ENCODE results near the gene RBM22.

The RBM22 gene

DNA sequence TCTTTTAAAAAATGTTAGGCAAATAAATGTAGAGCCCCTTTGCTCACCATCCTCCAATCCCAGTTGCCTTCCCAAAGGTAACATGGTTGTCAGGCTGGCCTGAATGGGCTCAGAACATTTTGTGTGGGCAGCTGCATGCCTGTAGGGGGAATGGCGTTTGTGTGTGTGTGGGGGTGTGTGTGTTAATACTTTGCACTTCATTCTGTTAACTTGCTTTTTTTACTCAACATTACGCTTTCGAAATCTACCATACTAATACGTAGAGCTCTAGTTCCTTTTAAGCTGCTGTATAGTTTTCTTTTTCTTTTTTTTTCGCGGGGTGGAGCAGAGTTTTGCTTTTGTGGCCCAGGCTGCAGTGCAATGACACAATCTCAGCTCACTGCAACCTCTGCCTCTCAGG is 25.8 kb downstream of the RBM22 start:
- in situ Hi-C loops (cut with MboI; ENCODE audit: low pct_unique_long_range_greater_than_20kb, low sequenced_read_pairs): no loop called here
- no peak for DNase-seq

- in situ Hi-C loops (cut with MboI; ENCODE audit: low pct_unique_long_range_greater_than_20kb, low sequenced_read_pairs): no loop called here
- no peak for DNase-seq
Measured at GRCh38 chr5:150674341-150674821, 26.5 kb downstream of the RBM22 start.

DNA sequence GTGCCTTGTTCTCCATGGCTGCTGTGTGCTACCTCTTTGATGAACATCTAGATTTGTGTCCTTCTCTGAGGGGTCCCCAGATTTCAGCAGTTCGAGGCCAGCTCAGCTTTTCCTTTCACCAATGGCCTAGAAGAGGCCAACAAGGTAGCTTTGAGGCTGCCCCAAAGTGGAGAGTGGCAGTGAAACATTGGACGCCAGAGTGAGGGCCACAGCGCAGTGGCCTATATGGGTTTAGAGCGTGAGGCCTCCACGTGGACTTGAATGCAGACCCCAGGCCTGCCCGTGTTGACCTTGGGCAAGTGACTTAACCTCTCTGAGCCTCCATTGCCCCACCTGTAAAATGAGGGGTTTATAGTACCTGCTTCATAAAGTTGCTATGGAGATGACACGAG is 28.0 kb downstream of the RBM22 start:
- in situ Hi-C loops (cut with MboI; ENCODE audit: low pct_unique_long_range_greater_than_20kb, low sequenced_read_pairs): no loop called here
- DNase-seq: no peak

- in situ Hi-C loops (cut with MboI; ENCODE audit: low pct_unique_long_range_greater_than_20kb, low sequenced_read_pairs): no loop called here
- peak; percentile 70 for DNase-seq
Measured at GRCh38 chr5:150672237-150672883, 28.5 kb downstream of the RBM22 start.

GRCh38 chr5:150671509-150672236 is 29.2 kb downstream of the RBM22 start:
- peak; percentile 51 for DNase-seq
- in situ Hi-C loops (cut with MboI; ENCODE audit: low pct_unique_long_range_greater_than_20kb, low sequenced_read_pairs): no loop called here

GRCh38 chr5:150670948-150671310 is 29.9 kb downstream of the RBM22 start:
- in situ Hi-C loops (cut with MboI; ENCODE audit: low pct_unique_long_range_greater_than_20kb, low sequenced_read_pairs): no loop called here

DNA sequence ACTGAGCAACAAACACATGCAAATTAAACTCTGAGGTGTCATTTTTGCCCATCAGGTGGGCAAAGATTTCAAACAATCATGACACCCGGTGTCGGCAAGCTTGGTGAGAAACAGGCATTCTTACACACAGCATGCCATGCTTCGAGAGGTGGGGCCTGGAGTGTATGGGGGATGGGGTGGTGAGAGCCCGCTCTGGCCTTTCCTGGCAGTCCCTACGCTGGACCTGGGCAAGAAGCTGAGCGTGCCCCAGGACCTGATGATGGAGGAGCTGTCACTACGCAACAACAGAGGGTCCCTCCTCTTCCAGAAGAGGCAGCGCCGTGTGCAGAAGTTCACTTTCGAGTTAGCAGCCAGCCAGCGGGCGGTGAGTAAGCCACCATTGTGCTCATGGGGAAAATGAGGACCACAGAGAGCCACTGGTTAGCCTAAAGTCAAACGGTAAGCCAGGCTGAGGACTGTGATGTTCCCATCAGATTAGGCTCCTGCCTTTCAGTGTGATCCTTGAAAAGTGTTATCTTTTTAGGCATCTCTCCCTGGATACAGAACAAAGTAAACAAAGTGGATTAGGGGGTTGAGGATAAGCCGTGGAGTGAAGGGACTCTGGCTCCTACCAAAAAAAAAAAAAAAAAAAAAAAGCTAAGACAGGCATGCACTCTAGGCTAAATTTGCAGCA is 30.5 kb downstream of the RBM22 start:
- in situ Hi-C loops (cut with MboI; ENCODE audit: low pct_unique_long_range_greater_than_20kb, low sequenced_read_pairs): no loop called here
- no peak for DNase-seq

More at GRCh38 chr5:150670948-150671310, 29.9 kb downstream of the RBM22 start:
- no peak for DNase-seq

- in situ Hi-C loops (cut with MboI; ENCODE audit: low pct_unique_long_range_greater_than_20kb, low sequenced_read_pairs): no loop called here
- DNase-seq: no peak
Measured at GRCh38 chr5:150665044-150665443, 35.8 kb downstream of the RBM22 start.

- DNase-seq: no peak
- in situ Hi-C loops (cut with MboI; ENCODE audit: low pct_unique_long_range_greater_than_20kb, low sequenced_read_pairs): no loop called here
Measured at GRCh38 chr5:150663936-150664335, 36.9 kb downstream of the RBM22 start.

GRCh38 chr5:150662731-150663516 is 37.9 kb downstream of the RBM22 start:
- DNase-seq: no peak
- in situ Hi-C loops (cut with MboI; ENCODE audit: low pct_unique_long_range_greater_than_20kb, low sequenced_read_pairs): no loop called here

- DNase-seq: no peak
- in situ Hi-C loops (cut with MboI; ENCODE audit: low pct_unique_long_range_greater_than_20kb, low sequenced_read_pairs): no loop called here
Measured at GRCh38 chr5:150661821-150662596, 38.9 kb downstream of the RBM22 start.

- in situ Hi-C loops (cut with MboI; ENCODE audit: low pct_unique_long_range_greater_than_20kb, low sequenced_read_pairs): no loop called here
- no peak for DNase-seq
Measured at GRCh38 chr5:150661086-150661485, 39.8 kb downstream of the RBM22 start, which contains the start of gene MYOZ3. Gene MYOZ3 (plus strand): TSS chr5:150661251. CDS start chr5:150662942, 1,691 bp downstream.

- no peak for DNase-seq
- in situ Hi-C loops (cut with MboI; ENCODE audit: low pct_unique_long_range_greater_than_20kb, low sequenced_read_pairs): no loop called here
Measured at GRCh38 chr5:150660108-150660831, 40.6 kb downstream of the RBM22 start.

DNA sequence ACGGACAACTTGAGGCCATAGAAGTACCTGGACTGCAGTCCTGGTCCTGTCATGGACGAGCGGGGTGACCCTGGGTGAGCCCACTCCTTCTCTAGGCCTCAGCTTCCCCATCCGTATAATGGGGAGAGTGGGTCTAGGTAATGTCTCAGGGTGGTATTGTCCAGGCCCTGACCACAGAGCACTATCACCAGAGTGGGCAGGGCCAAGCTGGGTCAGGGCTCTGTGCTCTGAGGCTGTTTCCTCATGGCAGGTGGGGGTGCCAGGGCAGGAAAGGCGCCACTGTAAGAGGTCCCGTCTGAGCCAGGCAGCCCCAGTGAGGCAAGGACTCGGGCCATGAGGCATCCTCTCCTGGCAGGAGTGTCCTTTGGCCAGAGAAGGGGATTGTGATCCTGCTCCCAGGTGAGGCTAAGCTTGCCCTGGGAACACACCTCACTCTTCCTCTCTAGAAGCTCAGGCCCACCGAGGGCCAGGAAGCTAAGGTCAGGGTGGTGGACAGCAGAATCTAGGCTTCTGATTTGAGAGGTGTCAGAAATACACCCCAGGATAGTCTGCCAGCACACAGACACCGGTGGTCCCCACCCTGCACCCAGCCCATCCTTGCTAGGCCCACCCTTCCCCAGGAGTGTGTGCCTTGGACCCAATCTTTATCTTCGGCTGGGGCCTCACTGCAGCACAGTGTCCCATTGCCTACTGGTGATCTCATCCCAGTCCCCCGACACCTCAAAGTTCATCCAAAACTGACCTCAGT is 41.3 kb downstream of the RBM22 start:
- in situ Hi-C loops (cut with MboI; ENCODE audit: low pct_unique_long_range_greater_than_20kb, low sequenced_read_pairs): loop anchor here (10.0 kb wide), 1 partner anchor 95 kb away; no protein-coding TSS in a partner anchor

GRCh38 chr5:150658699-150659265 is 42.1 kb downstream of the RBM22 start:
- no peak for DNase-seq
- in situ Hi-C loops (cut with MboI; ENCODE audit: low pct_unique_long_range_greater_than_20kb, low sequenced_read_pairs): loop anchor here (10.0 kb wide), 1 partner anchor 94 kb away; no protein-coding TSS in a partner anchor

More for the DNA sequence above, 41.3 kb downstream of the RBM22 start:
- no peak for DNase-seq

DNA sequence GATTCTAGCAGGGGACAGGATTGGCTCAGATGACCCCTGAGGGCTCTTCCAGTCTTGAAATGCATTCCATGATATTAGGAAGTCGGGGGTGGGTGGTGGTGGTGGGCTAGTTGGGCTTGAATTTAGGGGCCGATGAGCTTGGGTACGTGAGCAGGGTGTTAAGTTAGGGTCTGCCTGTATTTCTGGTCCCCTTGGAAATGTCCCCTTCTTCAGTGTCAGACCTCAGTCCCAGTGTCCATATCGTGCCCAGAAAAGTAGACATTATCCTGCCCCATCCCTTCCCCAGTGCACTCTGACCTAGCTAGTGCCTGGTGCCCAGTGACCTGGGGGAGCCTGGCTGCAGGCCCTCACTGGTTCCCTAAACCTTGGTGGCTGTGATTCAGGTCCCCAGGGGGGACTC is 42.7 kb downstream of the RBM22 start:
- no peak for DNase-seq
- in situ Hi-C loops (cut with MboI; ENCODE audit: low pct_unique_long_range_greater_than_20kb, low sequenced_read_pairs): loop anchor here (10.0 kb wide), 1 partner anchor 93 kb away; no protein-coding TSS in a partner anchor

Data from KBM-7 (cell line).